HepG2 (cell line): ENCODE data around the gene ARHGEF1. TPM values are rescaled to one million over a fixed set of nuclear protein-coding genes. Genes with fewer than 3 reads are reported as not detected.

ENCODE experiments used
- DRAP1 ChIP-seq: IDR thresholded peaks from 2 replicates; pipeline ENCODE4 v1.6.1; 2016; ENCODE audit warnings: missing genetic modification reagents, missing compliant biosample characterization
- ETV6 ChIP-seq: sonication (generic); formaldehyde crosslinking; conservative IDR thresholded peaks from 2 replicates; pipeline ENCODE4 v1.4.0; 2020; ENCODE audit warnings: missing genetic modification reagents
- HMG20B ChIP-seq: conservative IDR thresholded peaks from 2 replicates; pipeline ENCODE4 v1.6.1; 2016; ENCODE audit warnings: missing genetic modification reagents, missing compliant biosample characterization
- HOXA3 ChIP-seq: sonication (generic); formaldehyde crosslinking; IDR thresholded peaks from 2 replicates; pipeline ENCODE4 v1.5.0; 2020; ENCODE audit warnings: missing genetic modification reagents
- KAT2B ChIP-seq: fragments of 150-350 bp; IDR thresholded peaks from 2 replicates; pipeline ENCODE4 v1.6.1; 2014; ENCODE audit warnings: low read depth, low read length, borderline replicate concordance
- MIXL1 ChIP-seq: IDR thresholded peaks from 2 replicates; pipeline ENCODE4 v1.6.1; 2016
- NAIF1 ChIP-seq: sonication (generic); formaldehyde crosslinking; IDR thresholded peaks from 2 replicates; pipeline ENCODE4 v1.5.0; 2020; ENCODE audit warnings: mild to moderate bottlenecking, missing genetic modification reagents, borderline replicate concordance
- SIN3A ChIP-seq: IDR thresholded peaks from 2 replicates; pipeline ENCODE4 v1.6.1; 2011; ENCODE audit warnings: low read depth, mild to moderate bottlenecking, control low read depth, low read length, borderline replicate concordance
- XBP1 ChIP-seq: sonication (generic); formaldehyde crosslinking; IDR thresholded peaks from 2 replicates; pipeline ENCODE4 v1.5.0; 2020; ENCODE audit warnings: missing genetic modification reagents
- YY1 ChIP-seq: IDR thresholded peaks from 2 replicates; pipeline ENCODE4 v1.6.1; 2011; ENCODE audit warnings: low read length, low read depth, moderate library complexity, mild to moderate bottlenecking; ENCODE audit not compliant: insufficient read depth, insufficient replicate concordance
- ZFP82 ChIP-seq: sonication (generic); formaldehyde crosslinking; IDR thresholded peaks from 2 replicates; pipeline ENCODE4 v1.5.1; 2020; ENCODE audit warnings: mild to moderate bottlenecking, missing genetic modification reagents, borderline replicate concordance
- ZNF335 ChIP-seq: sonication (generic); formaldehyde crosslinking; IDR thresholded peaks from 2 replicates; pipeline ENCODE4 v1.4.0; 2020; ENCODE audit warnings: missing genetic modification reagents
- ZNF501 ChIP-seq: sonication (generic); formaldehyde crosslinking; IDR thresholded peaks from 2 replicates; pipeline ENCODE4 v1.5.1; 2020; ENCODE audit warnings: mild to moderate bottlenecking, moderate library complexity, missing genetic modification reagents
- ZNF616 ChIP-seq: sonication (generic); formaldehyde crosslinking; IDR thresholded peaks from 2 replicates; pipeline ENCODE4 v1.5.0; 2020; ENCODE audit warnings: low read depth, mild to moderate bottlenecking, missing genetic modification reagents
- ZNF784 ChIP-seq: sonication (generic); formaldehyde crosslinking; IDR thresholded peaks from 2 replicates; pipeline ENCODE4 v1.5.1; 2020; ENCODE audit warnings: missing genetic modification reagents, mild to moderate bottlenecking, borderline replicate concordance
- ZNF792 ChIP-seq: IDR thresholded peaks from 2 replicates; pipeline ENCODE4 v1.6.1; 2016
- polyA plus RNA-seq, 8 experiments: library from polyadenylated mRNA; depleted of rRNA in 3 of 8; stranded (reverse) in 7 of 8; unstranded in 1 of 8; fragments of >200 nt; fragmentation: Illumina TruSeq in 4 of 8; extraction: Trizol in 4 of 8; gene quantifications; 2 replicates each; pipeline versions ENCODE4 v1.2.1 to v1.2.3, GENCODE V29; 2011 to 2016; ENCODE audit warnings: low read depth in 4 of 8, missing spikeins in 1 of 8, mixed read lengths in 1 of 8; ENCODE audit not compliant: insufficient read depth in 1 of 8
- total RNA-seq, 5 experiments: library from RNA; depleted of rRNA; stranded (reverse); fragments of >200 nt; fragmentation: Illumina TruSeq; extraction: Trizol; gene quantifications; 2 replicates each; pipeline ENCODE4 v1.2.3, GENCODE V29; 2016; ENCODE audit warnings: low read depth in 1 of 5
- TF ChIP-seq, protein P1 (sequence below): sonication (generic); formaldehyde crosslinking; IDR thresholded peaks from 2 replicates; pipeline ENCODE4 v1.8.0; 2022; ENCODE audit warnings: low read depth, missing genetic modification reagents
- TF ChIP-seq, protein P2 (sequence below): sonication (generic); formaldehyde crosslinking; IDR thresholded peaks from 2 replicates; pipeline ENCODE4 v1.4.0; 2020; ENCODE audit warnings: missing genetic modification reagents, borderline replicate concordance
- TF ChIP-seq, protein P3 (sequence below): sonication (generic); formaldehyde crosslinking; IDR thresholded peaks from 2 replicates; pipeline ENCODE4 v1.8.0; 2022; ENCODE audit warnings: mild to moderate bottlenecking, missing genetic modification reagents, borderline replicate concordance

ARHGEF1 gene
- total and polyA plus RNA-seq, 2 of the 13 experiments (the other 11 are each of a cell fraction or from before 2014, with no cell fraction given): 33.7 to 34.7 TPM

DNA sequence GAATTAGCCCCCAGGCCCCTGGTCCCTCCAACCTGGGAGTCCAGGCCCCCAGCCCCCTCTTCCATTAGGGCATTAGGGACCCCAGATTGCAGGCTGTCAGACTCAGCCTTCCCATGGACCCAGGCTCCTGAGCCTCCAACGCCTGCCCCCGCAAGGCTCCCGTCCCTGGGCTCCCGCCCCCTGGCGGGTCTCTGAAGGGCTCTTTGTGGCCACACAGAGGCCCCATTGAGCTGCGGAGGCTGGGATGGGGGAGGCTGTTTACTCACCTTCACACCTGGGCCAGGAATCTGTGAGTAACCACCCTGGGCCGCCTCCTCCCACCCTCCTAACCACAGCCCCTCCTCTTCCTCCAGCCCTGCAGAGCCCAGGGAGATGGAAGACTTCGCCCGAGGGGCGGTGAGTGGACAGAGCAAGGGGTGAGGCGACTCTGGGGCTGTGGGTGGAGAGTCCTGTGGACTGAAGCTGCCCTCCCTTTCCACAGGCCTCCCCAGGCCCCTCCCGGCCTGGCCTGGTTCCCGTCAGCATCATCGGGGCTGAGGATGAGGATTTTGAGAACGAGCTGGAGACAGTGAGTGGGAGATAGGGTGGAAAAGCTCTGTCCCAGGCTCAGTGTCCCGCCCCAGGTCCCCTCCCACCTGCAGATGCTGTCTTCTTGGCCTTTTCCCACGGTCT is 4.9 kb downstream of the ARHGEF1 start (continued):
- TF ChIP-seq, protein P1, sequence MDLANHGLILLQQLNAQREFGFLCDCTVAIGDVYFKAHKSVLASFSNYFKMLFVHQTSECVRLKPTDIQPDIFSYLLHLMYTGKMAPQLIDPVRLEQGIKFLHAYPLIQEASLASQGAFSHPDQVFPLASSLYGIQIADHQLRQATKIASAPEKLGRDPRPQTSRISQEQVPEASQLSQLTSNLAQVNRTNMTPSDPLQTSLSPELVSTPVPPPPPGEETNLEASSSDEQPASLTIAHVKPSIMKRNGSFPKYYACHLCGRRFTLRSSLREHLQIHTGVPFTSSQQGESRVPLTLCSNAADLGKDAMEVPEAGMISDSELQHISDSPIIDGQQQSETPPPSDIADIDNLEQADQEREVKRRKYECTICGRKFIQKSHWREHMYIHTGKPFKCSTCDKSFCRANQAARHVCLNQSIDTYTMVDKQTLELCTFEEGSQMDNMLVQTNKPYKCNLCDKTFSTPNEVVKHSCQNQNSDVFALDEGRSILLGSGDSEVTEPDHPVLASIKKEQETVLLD: peak; percentile 51; the same call in 1 of the 2 replicates
- 0 out of 2 replicates have a peak, but pooled peaks have one; percentile 14 for TF ChIP-seq DRAP1 (CRISPR knock-in tag)
- peak; percentile 80 for TF ChIP-seq ZNF501 (CRISPR knock-in tag)
- TF ChIP-seq SIN3A: 0 out of 2 replicates have a peak, but pooled peaks have one; percentile 52
- TF ChIP-seq, protein P2, sequence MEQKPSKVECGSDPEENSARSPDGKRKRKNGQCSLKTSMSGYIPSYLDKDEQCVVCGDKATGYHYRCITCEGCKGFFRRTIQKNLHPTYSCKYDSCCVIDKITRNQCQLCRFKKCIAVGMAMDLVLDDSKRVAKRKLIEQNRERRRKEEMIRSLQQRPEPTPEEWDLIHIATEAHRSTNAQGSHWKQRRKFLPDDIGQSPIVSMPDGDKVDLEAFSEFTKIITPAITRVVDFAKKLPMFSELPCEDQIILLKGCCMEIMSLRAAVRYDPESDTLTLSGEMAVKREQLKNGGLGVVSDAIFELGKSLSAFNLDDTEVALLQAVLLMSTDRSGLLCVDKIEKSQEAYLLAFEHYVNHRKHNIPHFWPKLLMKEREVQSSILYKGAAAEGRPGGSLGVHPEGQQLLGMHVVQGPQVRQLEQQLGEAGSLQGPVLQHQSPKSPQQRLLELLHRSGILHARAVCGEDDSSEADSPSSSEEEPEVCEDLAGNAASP (CRISPR knock-in tag): peak; percentile 69
- TF ChIP-seq NAIF1 (CRISPR knock-in tag): 0 out of 2 replicates have a peak, but pooled peaks have one; percentile 51
- TF ChIP-seq ZNF784 (CRISPR knock-in tag): 0 out of 2 replicates have a peak, but pooled peaks have one; percentile 48
- peak; percentile 54; the same call in 1 of the 2 replicates for TF ChIP-seq MIXL1
- no peak for TF ChIP-seq XBP1
- peak; percentile 56; the same call in 1 of the 2 replicates for TF ChIP-seq ZNF792 (CRISPR knock-in tag)
- TF ChIP-seq, protein P3, sequence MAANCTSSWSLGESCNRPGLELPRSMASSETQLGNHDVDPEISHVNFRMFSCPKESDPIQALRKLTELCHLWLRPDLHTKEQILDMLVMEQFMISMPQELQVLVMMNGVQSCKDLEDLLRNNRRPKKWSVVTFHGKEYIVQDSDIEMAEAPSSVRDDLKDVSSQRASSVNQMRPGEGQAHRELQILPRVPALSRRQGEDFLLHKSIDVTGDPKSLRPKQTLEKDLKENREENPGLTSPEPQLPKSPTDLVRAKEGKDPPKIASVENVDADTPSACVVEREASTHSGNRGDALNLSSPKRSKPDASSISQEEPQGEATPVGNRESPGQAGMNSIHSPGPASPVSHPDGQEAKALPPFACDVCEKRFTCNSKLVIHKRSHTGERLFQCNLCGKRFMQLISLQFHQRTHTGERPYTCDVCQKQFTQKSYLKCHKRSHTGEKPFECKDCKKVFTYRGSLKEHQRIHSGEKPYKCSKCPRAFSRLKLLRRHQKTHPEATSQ (CRISPR knock-in tag): no peak
- peak; percentile 82; the same call in 1 of the 2 replicates for TF ChIP-seq HMG20B
- no peak for TF ChIP-seq ZNF616 (CRISPR knock-in tag)
- no peak for TF ChIP-seq KAT2B
- peak; percentile 43 for TF ChIP-seq YY1
- peak; percentile 61; the same call in 1 of the 2 replicates for TF ChIP-seq HOXA3
- 0 out of 2 replicates have a peak, but pooled peaks have one; percentile 77 for TF ChIP-seq ETV6
- TF ChIP-seq ZFP82: no peak
- no peak for TF ChIP-seq ZNF335 (CRISPR knock-in tag)
